Panc1 (cell line): ENCODE data around the gene GPR107. TPM values are rescaled to one million over a fixed set of nuclear protein-coding genes. Genes with fewer than 3 reads are reported as not detected.

Experiments
- ATAC-seq: fragments of 200-7000 bp; cut with Tn5 transposase; 2 replicates; pipeline ENCODE4 v1.9.1; 2020; ENCODE audit warnings: mild to moderate bottlenecking, moderate library complexity
- BruUV-seq: library from RNA; stranded (reverse); fragments of 400-500 nt; replicated peaks from 2 replicates; lab custom pipeline; 2021; lab: Mats Ljungman, UMichigan
- CTCF ChIA-PET: fragments of 300-600 bp; sonication (Branson Sonifier 250); formaldehyde crosslinking; loops from one replicate; lab custom pipeline; 2022; ENCODE audit warnings: antibody characterized with exemption; lab: Charles Lee
- POLR2A ChIA-PET: fragments of 300-600 bp; sonication (Branson Sonifier 250); formaldehyde crosslinking; loops from one replicate; lab custom pipeline; 2022; ENCODE audit warnings: antibody characterized with exemption; lab: Charles Lee
- DNase-seq: peaks from one replicate; pipeline ENCODE4 v3.0.0-alpha.2; 2010; ENCODE audit warnings: low read depth, low spot score
- H3K27ac ChIP-seq: 2 replicates; pipeline ENCODE4 v1.5.1; 2011; ENCODE audit warnings: mild to moderate bottlenecking, low read length, inconsistent platforms
- H3K27me3 ChIP-seq: fragments of 200-500 bp; sonication (Bioruptor generic); 2 replicates; pipeline ENCODE4 v1.6.0; 2014; ENCODE audit warnings: low read length, inconsistent platforms; ENCODE audit not compliant: control insufficient read depth, insufficient read depth
- H3K36me3 ChIP-seq: fragments of 200-500 bp; sonication (Bioruptor generic); 2 replicates; pipeline ENCODE4 v1.5.1; 2014; ENCODE audit warnings: inconsistent platforms, mild to moderate bottlenecking, low read length, moderate library complexity; ENCODE audit not compliant: control insufficient read depth, insufficient read depth
- H3K4me1 ChIP-seq: 2 replicates; pipeline ENCODE4 v1.5.1; 2011; ENCODE audit warnings: inconsistent platforms, mild to moderate bottlenecking, low read length, moderate library complexity; ENCODE audit not compliant: control insufficient read depth, insufficient read depth
- H3K4me3 ChIP-seq, 2 experiments: 2 replicates each; pipeline ENCODE4 v1.5.1; 2011 to 2012; ENCODE audit warnings: low read depth in 2 of 2, low read length in 2 of 2, mild to moderate bottlenecking in 2 of 2, inconsistent platforms in 1 of 2, moderate library complexity in 1 of 2
- H3K9me3 ChIP-seq: fragments of 200-500 bp; sonication (Bioruptor generic); 2 replicates; pipeline ENCODE4 v1.5.1; 2014; ENCODE audit warnings: low read depth, mild to moderate bottlenecking, inconsistent platforms, low read length, moderate library complexity; ENCODE audit not compliant: control insufficient read depth, insufficient read depth
- CTCF ChIP-seq: fragments of 450-650 bp; IDR thresholded peaks from 2 replicates; pipeline ENCODE4 v1.5.1; 2017; ENCODE audit warnings: mild to moderate bottlenecking
- POLR2AphosphoS5 ChIP-seq: IDR thresholded peaks from 2 replicates; pipeline ENCODE4 v1.6.1; 2012; ENCODE audit warnings: mild to moderate bottlenecking, low read depth, low read length, moderate library complexity
- REST ChIP-seq, 2 experiments: IDR thresholded peaks; 2 replicates each; pipeline ENCODE4 v1.6.1; 2011 to 2012; ENCODE audit warnings: low read depth in 2 of 2, control low read depth in 1 of 2, low read length in 1 of 2, mild to moderate bottlenecking in 1 of 2, moderate library complexity in 1 of 2; ENCODE audit not compliant: insufficient read depth in 1 of 2
- SIN3A ChIP-seq: IDR thresholded peaks from 2 replicates; pipeline ENCODE4 v1.6.1; 2012; ENCODE audit warnings: low read depth, mild to moderate bottlenecking, low read length, moderate library complexity, borderline replicate concordance; ENCODE audit not compliant: insufficient read depth
- TCF7L2 ChIP-seq: IDR thresholded peaks from 2 replicates; pipeline ENCODE4 v1.6.1; 2011; ENCODE audit warnings: mild to moderate bottlenecking, low read depth, low read length, inconsistent platforms
- in situ Hi-C: cut with HindIII; loops from 2 replicates; pipeline ENCODE4 v1.10.0; 2016; ENCODE audit warnings: low sequenced_read_pairs, low pct_unique_long_range_greater_than_20kb
- intact Hi-C: fragments of 100-400 bp; cut with micrococcal nuclease; formaldehyde crosslinking; loops from one replicate; pipeline ENCODE4 v1.10.0; 2022; ENCODE audit not compliant: unreplicated experiment
- total RNA-seq: library from RNA; stranded (reverse); gene quantifications from one replicate; pipeline ENCODE4 v1.2.1, GENCODE V29; 2021; ENCODE audit not compliant: unreplicated experiment

The GPR107 gene
- total RNA-seq, 1 experiment from 2014 or later = 43.0 TPM

- H3K4me3 ChIP-seq = no peak overlapping the region
- no peak overlapping the region for H3K27ac ChIP-seq
- no peaks in the 10 kb centered on the region for H3K27me3 ChIP-seq
- no peaks in the 10 kb centered on the region for H3K4me1 ChIP-seq
- no peak for TF ChIP-seq REST (IDR thresholded peaks at IDR 0.05; ENCODE audit: insufficient read depth in 1 of 2, low read depth in 2 of 2, low read length in 1 of 2)
- no peak for TF ChIP-seq SIN3A
- TF ChIP-seq POLR2AphosphoS5 = no peak
- TF ChIP-seq TCF7L2 = no peak
- TF ChIP-seq CTCF = no peak
- DNase-seq (no peak), ATAC-seq (no peak)
- ChIA-PET POLR2A (no interaction called here), CTCF (interaction anchor here (0.6 kb wide), 1 partner anchor 420 kb away, joined by 4 read pairs; no protein-coding TSS in a partner anchor)
- in situ Hi-C loops = no loop called here
- BruUV-seq = no TSS peak
- intact Hi-C loops = no loop called here
- no peaks in the 10 kb centered on the region for H3K36me3 ChIP-seq
- no peaks in the 10 kb centered on the region for H3K9me3 ChIP-seq
These were observed 88.9 kb downstream of the GPR107 start for GRCh38 chr9:130142641-130143040.

GRCh38 chr9:130143279-130143893 is 89.7 kb downstream of the GPR107 start:
- in situ Hi-C loops = no loop called here
- ChIA-PET CTCF (interaction anchor here (0.6 to 0.7 kb wide), 2 partner anchors 79 to 419 kb away, joined by 3 to 4 read pairs; no protein-coding TSS in a partner anchor), POLR2A (no interaction called here)
- Histone ChIP-seq H3K4me3 (no peak overlapping the region), H3K27ac (no peak overlapping the region), H3K36me3 (no peaks in the 10 kb centered on the region), H3K27me3 (no peaks in the 10 kb centered on the region), H3K9me3 (no peaks in the 10 kb centered on the region), H3K4me1 (no peaks in the 10 kb centered on the region)
- intact Hi-C loops = no loop called here
- TF ChIP-seq CTCF = no peak
- no peak for TF ChIP-seq REST (IDR thresholded peaks at IDR 0.05; ENCODE audit: insufficient read depth in 1 of 2, low read depth in 2 of 2, low read length in 1 of 2)
- no peak for TF ChIP-seq SIN3A
- no peak for TF ChIP-seq TCF7L2
- TF ChIP-seq POLR2AphosphoS5 = no peak
- ATAC-seq = peak; percentile 46; the same call in 1 of the 2 replicates
- BruUV-seq = no TSS peak
- DNase-seq = no peak
